HepG2 (cell line): ENCODE results near the gene WDR91. TPM values are rescaled to one million over a fixed set of nuclear protein-coding genes. Genes with fewer than 3 reads are reported as not detected.

Experiments
- ELF3 ChIP-seq: IDR thresholded peaks from 2 replicates; pipeline ENCODE4 v1.6.1; 2016; ENCODE audit warnings: missing genetic modification reagents, missing compliant biosample characterization
- EP300 ChIP-seq, 3 experiments: sonication (generic) in 1 of 3; formaldehyde crosslinking in 1 of 3; IDR thresholded peaks; 2 replicates each; pipeline versions ENCODE4 v1.5.1 to v1.6.1; 2011 to 2020; ENCODE audit warnings: low read depth in 2 of 3, low read length in 2 of 3, borderline replicate concordance in 1 of 3, improper control_type of control experiment in 1 of 3, mild to moderate bottlenecking in 1 of 3, missing genetic modification reagents in 1 of 3, moderate library complexity in 1 of 3
- ERF ChIP-seq: IDR thresholded peaks from 2 replicates; pipeline ENCODE4 v1.6.1; 2018; ENCODE audit warnings: missing biosample characterization, missing genetic modification reagents
- FOSL2 ChIP-seq: sonication (generic); formaldehyde crosslinking; IDR thresholded peaks from 2 replicates; pipeline ENCODE4 v1.4.0; 2020; ENCODE audit warnings: missing genetic modification reagents
- HNF4A ChIP-seq: sonication (generic); formaldehyde crosslinking; IDR thresholded peaks from 2 replicates; pipeline ENCODE4 v1.4.0; 2020; ENCODE audit warnings: missing genetic modification reagents
- KLF16 ChIP-seq, 2 experiments: sonication (generic) in 1 of 2; formaldehyde crosslinking in 1 of 2; IDR thresholded peaks; 2 replicates each; pipeline versions ENCODE4 v1.6.1 to v1.8.0; 2016 to 2023; ENCODE audit warnings: missing genetic modification reagents in 2 of 2, missing compliant biosample characterization in 1 of 2
- MAFG ChIP-seq: sonication (generic); formaldehyde crosslinking; IDR thresholded peaks from 2 replicates; pipeline ENCODE4 v1.5.1; 2020; ENCODE audit warnings: mild to moderate bottlenecking, missing genetic modification reagents
- NCOA2 ChIP-seq: sonication (generic); formaldehyde crosslinking; IDR thresholded peaks from 2 replicates; pipeline ENCODE4 v1.8.0; 2022; ENCODE audit warnings: inconsistent platforms
- NCOR1 ChIP-seq: fragments of 200-600 bp; sonication (generic); IDR thresholded peaks from 2 replicates; pipeline ENCODE4 v1.7.0; 2017; ENCODE audit warnings: antibody characterized with exemption, low read length, borderline replicate concordance
- NFATC3 ChIP-seq: sonication (generic); formaldehyde crosslinking; IDR thresholded peaks from 2 replicates; pipeline ENCODE4 v1.5.1; 2020; ENCODE audit warnings: mild to moderate bottlenecking, missing genetic modification reagents
- NFE2 ChIP-seq: sonication (generic); formaldehyde crosslinking; IDR thresholded peaks from 2 replicates; pipeline ENCODE4 v1.4.0; 2020; ENCODE audit warnings: missing genetic modification reagents
- NFE2L2 ChIP-seq: fragments of 150-350 bp; IDR thresholded peaks from 2 replicates; pipeline ENCODE4 v1.6.1; 2014; ENCODE audit warnings: low read length
- PHF20 ChIP-seq: sonication (generic); formaldehyde crosslinking; IDR thresholded peaks from 2 replicates; pipeline ENCODE4 v1.5.0; 2020; ENCODE audit warnings: mild to moderate bottlenecking, missing genetic modification reagents
- POGZ ChIP-seq: sonication (generic); formaldehyde crosslinking; IDR thresholded peaks from 2 replicates; pipeline ENCODE4 v1.4.0; 2020; ENCODE audit warnings: mild to moderate bottlenecking, missing genetic modification reagents
- PPARG ChIP-seq: conservative IDR thresholded peaks from 2 replicates; pipeline ENCODE4 v1.6.1; 2016; ENCODE audit warnings: missing biosample characterization, missing genetic modification reagents
- SAP130 ChIP-seq: IDR thresholded peaks from 2 replicates; pipeline ENCODE4 v1.6.1; 2016; ENCODE audit warnings: low read depth
- SOX5 ChIP-seq: IDR thresholded peaks from 2 replicates; pipeline ENCODE4 v1.6.1; 2016; ENCODE audit warnings: borderline replicate concordance
- TBX2 ChIP-seq: sonication (generic); formaldehyde crosslinking; IDR thresholded peaks from 2 replicates; pipeline ENCODE4 v1.5.0; 2020; ENCODE audit warnings: missing genetic modification reagents, mild to moderate bottlenecking, borderline replicate concordance
- ZNF329 ChIP-seq: sonication (generic); formaldehyde crosslinking; IDR thresholded peaks from 2 replicates; pipeline ENCODE4 v1.9.0; 2021; ENCODE audit warnings: low read depth, mild to moderate bottlenecking, missing genetic modification reagents
- ZNF33A ChIP-seq: sonication (generic); formaldehyde crosslinking; IDR thresholded peaks from 2 replicates; pipeline ENCODE4 v1.5.1; 2020; ENCODE audit warnings: missing genetic modification reagents, mild to moderate bottlenecking, moderate library complexity, borderline replicate concordance
- ZNF562 ChIP-seq: sonication (generic); formaldehyde crosslinking; IDR thresholded peaks from 2 replicates; pipeline ENCODE4 v1.8.0; 2022; ENCODE audit warnings: missing genetic modification reagents, borderline replicate concordance
- ZNF607 ChIP-seq: sonication (generic); formaldehyde crosslinking; IDR thresholded peaks from 2 replicates; pipeline ENCODE4 v1.5.1; 2020; ENCODE audit warnings: missing genetic modification reagents, mild to moderate bottlenecking, borderline replicate concordance
- polyA plus RNA-seq, 8 experiments: library from polyadenylated mRNA; depleted of rRNA in 3 of 8; stranded (reverse) in 7 of 8; unstranded in 1 of 8; fragments of >200 nt; fragmentation: Illumina TruSeq in 4 of 8; extraction: Trizol in 4 of 8; gene quantifications; 2 replicates each; pipeline versions ENCODE4 v1.2.1 to v1.2.3, GENCODE V29; 2011 to 2016; ENCODE audit warnings: low read depth in 4 of 8, missing spikeins in 1 of 8, mixed read lengths in 1 of 8; ENCODE audit not compliant: insufficient read depth in 1 of 8
- total RNA-seq, 5 experiments: library from RNA; depleted of rRNA; stranded (reverse); fragments of >200 nt; fragmentation: Illumina TruSeq; extraction: Trizol; gene quantifications; 2 replicates each; pipeline ENCODE4 v1.2.3, GENCODE V29; 2016; ENCODE audit warnings: low read depth in 1 of 5
- TF ChIP-seq, protein P1 (sequence below): sonication (generic); formaldehyde crosslinking; IDR thresholded peaks from 2 replicates; pipeline ENCODE4 v1.8.0; 2022; ENCODE audit warnings: low read depth, missing genetic modification reagents
- TF ChIP-seq, protein P2 (sequence below): sonication (generic); formaldehyde crosslinking; IDR thresholded peaks from 2 replicates; pipeline ENCODE4 v1.4.0; 2020; ENCODE audit warnings: missing genetic modification reagents

The WDR91 gene
- total and polyA plus RNA-seq, 2 of the 13 experiments (the other 11 are each of a cell fraction or from before 2014, with no cell fraction given), result 11.6 to 12.1 TPM

DNA sequence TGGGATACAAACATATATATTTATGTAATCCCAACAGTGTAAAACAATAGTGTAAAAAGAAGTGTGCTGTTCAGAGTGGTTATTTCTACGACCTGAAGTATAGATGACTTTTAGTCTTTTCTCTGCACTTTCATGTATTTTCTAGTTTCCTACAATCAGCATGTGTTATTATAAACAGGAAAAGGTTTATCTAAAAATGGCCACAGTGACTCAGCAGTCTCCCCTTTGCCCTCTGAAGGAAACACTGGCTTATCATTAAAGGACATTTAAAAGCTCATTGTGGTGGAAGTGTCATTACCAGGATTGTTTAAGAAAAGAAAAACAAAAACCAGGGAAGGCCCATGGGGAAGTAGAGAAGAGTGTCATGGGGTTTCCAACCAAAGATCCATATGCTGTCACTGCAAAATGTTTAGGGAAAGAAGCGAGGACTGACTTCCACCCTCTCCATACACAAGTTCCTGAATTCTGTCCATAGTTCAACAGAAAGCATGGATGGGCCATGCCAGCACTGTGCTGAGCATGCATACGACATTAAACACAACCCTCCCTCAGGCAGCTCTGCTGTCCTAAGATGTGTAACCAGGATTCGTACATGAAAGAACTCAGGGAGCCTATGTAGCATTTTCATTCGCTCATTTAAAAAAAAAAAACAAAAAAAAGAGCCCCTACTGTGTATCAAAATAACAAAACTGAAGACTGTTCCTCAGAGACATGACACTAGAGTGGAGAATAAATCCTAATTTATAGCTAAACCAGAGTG lies 51.0 kb downstream of the WDR91 start (continued):
- TF ChIP-seq POGZ (CRISPR knock-in tag), result 0 out of 2 replicates have a peak, but pooled peaks have one; percentile 19
- TF ChIP-seq NFE2 (CRISPR knock-in tag), result peak; percentile 83
- TF ChIP-seq, protein P1, sequence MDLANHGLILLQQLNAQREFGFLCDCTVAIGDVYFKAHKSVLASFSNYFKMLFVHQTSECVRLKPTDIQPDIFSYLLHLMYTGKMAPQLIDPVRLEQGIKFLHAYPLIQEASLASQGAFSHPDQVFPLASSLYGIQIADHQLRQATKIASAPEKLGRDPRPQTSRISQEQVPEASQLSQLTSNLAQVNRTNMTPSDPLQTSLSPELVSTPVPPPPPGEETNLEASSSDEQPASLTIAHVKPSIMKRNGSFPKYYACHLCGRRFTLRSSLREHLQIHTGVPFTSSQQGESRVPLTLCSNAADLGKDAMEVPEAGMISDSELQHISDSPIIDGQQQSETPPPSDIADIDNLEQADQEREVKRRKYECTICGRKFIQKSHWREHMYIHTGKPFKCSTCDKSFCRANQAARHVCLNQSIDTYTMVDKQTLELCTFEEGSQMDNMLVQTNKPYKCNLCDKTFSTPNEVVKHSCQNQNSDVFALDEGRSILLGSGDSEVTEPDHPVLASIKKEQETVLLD (CRISPR knock-in tag), result no peak
- peak; percentile 52; the same call in 1 of the 2 replicates for TF ChIP-seq MAFG (CRISPR knock-in tag)
- peak; percentile 42; the same call in 1 of the 2 replicates for TF ChIP-seq FOSL2 (CRISPR knock-in tag)
- TF ChIP-seq TBX2 (CRISPR knock-in tag), result 0 out of 2 replicates have a peak, but pooled peaks have one; percentile 21
- TF ChIP-seq HNF4A (CRISPR knock-in tag), result peak; percentile 39
- no peak for TF ChIP-seq NCOR1
- TF ChIP-seq ZNF562 (CRISPR knock-in tag), result no peak
- no peak for TF ChIP-seq ZNF33A (CRISPR knock-in tag)
- TF ChIP-seq ZNF607, result no peak
- peak; percentile 87 for TF ChIP-seq NFE2L2
- no peak for TF ChIP-seq PHF20 (CRISPR knock-in tag)
- TF ChIP-seq, protein P2, sequence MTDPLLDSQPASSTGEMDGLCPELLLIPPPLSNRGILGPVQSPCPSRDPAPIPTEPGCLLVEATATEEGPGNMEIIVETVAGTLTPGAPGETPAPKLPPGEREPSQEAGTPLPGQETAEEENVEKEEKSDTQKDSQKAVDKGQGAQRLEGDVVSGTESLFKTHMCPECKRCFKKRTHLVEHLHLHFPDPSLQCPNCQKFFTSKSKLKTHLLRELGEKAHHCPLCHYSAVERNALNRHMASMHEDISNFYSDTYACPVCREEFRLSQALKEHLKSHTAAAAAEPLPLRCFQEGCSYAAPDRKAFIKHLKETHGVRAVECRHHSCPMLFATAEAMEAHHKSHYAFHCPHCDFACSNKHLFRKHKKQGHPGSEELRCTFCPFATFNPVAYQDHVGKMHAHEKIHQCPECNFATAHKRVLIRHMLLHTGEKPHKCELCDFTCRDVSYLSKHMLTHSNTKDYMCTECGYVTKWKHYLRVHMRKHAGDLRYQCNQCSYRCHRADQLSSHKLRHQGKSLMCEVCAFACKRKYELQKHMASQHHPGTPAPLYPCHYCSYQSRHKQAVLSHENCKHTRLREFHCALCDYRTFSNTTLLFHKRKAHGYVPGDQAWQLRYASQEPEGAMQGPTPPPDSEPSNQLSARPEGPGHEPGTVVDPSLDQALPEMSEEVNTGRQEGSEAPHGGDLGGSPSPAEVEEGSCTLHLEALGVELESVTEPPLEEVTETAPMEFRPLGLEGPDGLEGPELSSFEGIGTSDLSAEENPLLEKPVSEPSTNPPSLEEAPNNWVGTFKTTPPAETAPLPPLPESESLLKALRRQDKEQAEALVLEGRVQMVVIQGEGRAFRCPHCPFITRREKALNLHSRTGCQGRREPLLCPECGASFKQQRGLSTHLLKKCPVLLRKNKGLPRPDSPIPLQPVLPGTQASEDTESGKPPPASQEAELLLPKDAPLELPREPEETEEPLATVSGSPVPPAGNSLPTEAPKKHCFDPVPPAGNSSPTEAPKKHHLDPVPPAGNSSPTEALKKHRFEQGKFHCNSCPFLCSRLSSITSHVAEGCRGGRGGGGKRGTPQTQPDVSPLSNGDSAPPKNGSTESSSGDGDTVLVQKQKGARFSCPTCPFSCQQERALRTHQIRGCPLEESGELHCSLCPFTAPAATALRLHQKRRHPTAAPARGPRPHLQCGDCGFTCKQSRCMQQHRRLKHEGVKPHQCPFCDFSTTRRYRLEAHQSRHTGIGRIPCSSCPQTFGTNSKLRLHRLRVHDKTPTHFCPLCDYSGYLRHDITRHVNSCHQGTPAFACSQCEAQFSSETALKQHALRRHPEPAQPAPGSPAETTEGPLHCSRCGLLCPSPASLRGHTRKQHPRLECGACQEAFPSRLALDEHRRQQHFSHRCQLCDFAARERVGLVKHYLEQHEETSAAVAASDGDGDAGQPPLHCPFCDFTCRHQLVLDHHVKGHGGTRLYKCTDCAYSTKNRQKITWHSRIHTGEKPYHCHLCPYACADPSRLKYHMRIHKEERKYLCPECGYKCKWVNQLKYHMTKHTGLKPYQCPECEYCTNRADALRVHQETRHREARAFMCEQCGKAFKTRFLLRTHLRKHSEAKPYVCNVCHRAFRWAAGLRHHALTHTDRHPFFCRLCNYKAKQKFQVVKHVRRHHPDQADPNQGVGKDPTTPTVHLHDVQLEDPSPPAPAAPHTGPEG (CRISPR knock-in tag), result no peak
- no peak for TF ChIP-seq ZNF329 (CRISPR knock-in tag)
- peak; percentile 52 for TF ChIP-seq NCOA2 (CRISPR knock-in tag)
- TF ChIP-seq NFATC3 (CRISPR knock-in tag), result no peak
- peak in 1 of 2 experiments; percentile 54; a peak in 1 of 4 replicates for TF ChIP-seq EP300 (IDR thresholded peaks at IDR 0.05; ENCODE audit: low read depth in 2 of 2, low read length in 2 of 2)
- no peak for TF ChIP-seq EP300 (CRISPR knock-in tag; IDR thresholded peaks at IDR 0.05; ENCODE audit: borderline replicate concordance)
- TF ChIP-seq SOX5, result peak; percentile 74; the same call in 1 of the 2 replicates
- TF ChIP-seq SAP130 (CRISPR knock-in tag), result peak; percentile 75
- peak; percentile 88 for TF ChIP-seq ELF3 (CRISPR knock-in tag)
- TF ChIP-seq KLF16 (CRISPR knock-in tag; IDR thresholded peaks at IDR 0.05), result peak in 1 of 2 experiments; percentile 40; a peak in 1 of 4 replicates
- TF ChIP-seq PPARG (CRISPR knock-in tag), result 0 out of 2 replicates have a peak, but pooled peaks have one; percentile 33
- peak; percentile 17; the same call in 1 of the 2 replicates for TF ChIP-seq ERF (CRISPR knock-in tag)
